MCF 10A (cell line): ENCODE results near the gene ANO1. TPM values are rescaled to one million over a fixed set of nuclear protein-coding genes. Genes with fewer than 3 reads are reported as not detected.
"Not testable (repeated sequence)": the region's sequence is repeated elsewhere in the genome, so short reads cannot be mapped to it uniquely, and the experiment has no call there.

Experiments used
- BruUV-seq: library from RNA; stranded (reverse); fragments of 400-500 nt; replicated peaks from 2 replicates; lab custom pipeline; 2021; lab: Mats Ljungman, UMichigan
- CTCF ChIA-PET: fragments of 300-600 bp; sonication (Branson Sonifier 250); formaldehyde crosslinking; extraction: SDS; loops from one replicate; lab custom pipeline; 2021; ENCODE audit warnings: antibody characterized with exemption, inconsistent platforms; lab: Yijun Ruan, JAX
- POLR2A ChIA-PET: fragments of 300-600, 350-650 bp; sonication (Branson Sonifier 250); formaldehyde crosslinking; extraction: SDS; loops from one replicate; lab custom pipeline; 2020; ENCODE audit warnings: antibody characterized with exemption, inconsistent platforms; lab: Yijun Ruan, JAX
- DNase-seq: peaks from one replicate; pipeline ENCODE4 v3.0.0-alpha.2; 2018; ENCODE audit not compliant: unreplicated experiment
- H3K27ac Mint-ChIP-seq: one replicate; pipeline ENCODE4 v1.8.0; 2022; ENCODE audit warnings: mild to moderate bottlenecking, low read depth, mixed read lengths; ENCODE audit not compliant: unreplicated experiment
- H3K27me3 Mint-ChIP-seq: one replicate; pipeline ENCODE4 v1.8.0; 2022; ENCODE audit warnings: mixed read lengths; ENCODE audit not compliant: insufficient read depth, unreplicated experiment
- H3K36me3 Mint-ChIP-seq: one replicate; pipeline ENCODE4 v1.8.0; 2022; ENCODE audit warnings: mild to moderate bottlenecking, moderate library complexity, mixed read lengths; ENCODE audit not compliant: insufficient read depth, unreplicated experiment
- H3K4me1 Mint-ChIP-seq: one replicate; pipeline ENCODE4 v1.8.0; 2022; ENCODE audit warnings: mixed read lengths; ENCODE audit not compliant: insufficient read depth, unreplicated experiment
- H3K4me3 Mint-ChIP-seq: one replicate; pipeline ENCODE4 v1.8.0; 2022; ENCODE audit warnings: mild to moderate bottlenecking, moderate library complexity, mixed read lengths; ENCODE audit not compliant: unreplicated experiment
- H3K9me3 Mint-ChIP-seq: one replicate; pipeline ENCODE4 v1.8.0; 2022; ENCODE audit warnings: mixed read lengths; ENCODE audit not compliant: unreplicated experiment
- CTCF ChIP-seq: fragments of 200-600 bp; IDR thresholded peaks from one replicate; pipeline ENCODE4 v1.8.0; 2022; ENCODE audit warnings: antibody characterized with exemption, mild to moderate bottlenecking; ENCODE audit not compliant: unreplicated experiment
- intact Hi-C: fragments of 100-400 bp; cut with micrococcal nuclease; formaldehyde crosslinking; loops from 2 replicates; pipeline ENCODE4 v1.14.1; 2022
- total RNA-seq: library from RNA; stranded (reverse); gene quantifications from 2 replicates; pipeline ENCODE4 v1.2.3, GENCODE V29; 2022

The ANO1 gene
- total RNA-seq, 1 experiment from 2014 or later = not detected

DNA sequence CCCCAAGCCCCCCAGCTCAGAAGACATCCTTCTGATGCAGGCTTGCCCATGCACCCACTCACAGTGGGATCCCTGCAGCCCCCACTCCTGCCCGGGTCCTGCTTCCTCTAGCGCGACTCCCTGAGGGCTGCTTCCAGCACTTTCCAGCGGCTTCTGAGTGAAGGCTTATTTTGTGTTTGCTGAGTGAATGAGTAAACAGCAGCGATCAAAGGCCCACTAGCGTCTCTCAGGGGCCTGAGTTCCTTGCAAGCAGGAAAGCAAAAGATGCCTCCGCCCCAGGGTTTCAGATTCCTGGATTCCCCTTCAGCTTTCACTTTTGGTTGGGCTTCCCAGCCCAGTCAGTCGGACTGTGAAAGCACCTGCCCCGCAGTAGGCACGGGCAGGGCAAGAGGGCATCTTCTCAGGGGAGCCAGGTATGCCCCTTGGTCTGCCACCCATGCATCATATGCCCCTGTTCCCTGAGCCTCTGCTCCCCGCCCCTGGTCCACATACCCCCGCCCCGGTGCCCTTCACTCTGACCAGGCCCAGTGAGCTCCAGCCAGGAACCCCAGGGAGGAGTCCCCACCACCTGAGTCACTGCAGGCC is 134.2 kb downstream of the ANO1 start:
- no peak for TF ChIP-seq CTCF
- intact Hi-C loops = no loop called here
- Mint-ChIP-seq H3K27ac (no peak overlapping the region), H3K9me3 (no peaks in the 10 kb centered on the region), H3K27me3 (no peaks in the 10 kb centered on the region), H3K4me1 (peaks cover 17% of the 10 kb centered on the region), H3K4me3 (no peak overlapping the region), H3K36me3 (peaks cover 36% of the 10 kb centered on the region)
- no peak for DNase-seq
- ChIA-PET CTCF (no interaction called here), POLR2A (no interaction called here)
- BruUV-seq = no TSS peak

DNA sequence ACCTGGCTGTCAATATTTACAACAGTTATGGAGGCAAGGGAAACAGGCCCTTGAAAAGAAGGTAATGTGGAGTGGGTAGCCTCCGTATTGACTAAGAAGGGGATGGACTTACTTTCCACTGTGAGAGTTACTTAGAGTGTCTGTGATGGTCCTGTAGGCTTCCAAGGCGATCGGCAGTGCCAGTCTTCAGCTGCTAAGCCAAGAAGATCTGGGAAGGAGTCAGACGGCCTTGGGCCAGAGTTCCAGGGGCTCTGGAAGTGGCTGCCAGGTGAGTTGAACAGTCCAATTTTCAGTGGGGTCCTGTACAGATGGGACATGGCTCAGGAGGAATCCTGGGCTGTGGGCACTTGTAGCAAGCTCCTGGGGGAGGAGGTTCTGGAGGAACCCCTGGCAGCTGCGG is 139.3 kb downstream of the ANO1 start:
- H3K4me1 Mint-ChIP-seq, intact Hi-C loops, H3K9me3 Mint-ChIP-seq, DNase-seq, H3K4me3 Mint-ChIP-seq, BruUV-seq, POLR2A ChIA-PET, H3K27me3 Mint-ChIP-seq, H3K27ac Mint-ChIP-seq, CTCF ChIA-PET, H3K36me3 Mint-ChIP-seq: not testable (repeated sequence)

DNA sequence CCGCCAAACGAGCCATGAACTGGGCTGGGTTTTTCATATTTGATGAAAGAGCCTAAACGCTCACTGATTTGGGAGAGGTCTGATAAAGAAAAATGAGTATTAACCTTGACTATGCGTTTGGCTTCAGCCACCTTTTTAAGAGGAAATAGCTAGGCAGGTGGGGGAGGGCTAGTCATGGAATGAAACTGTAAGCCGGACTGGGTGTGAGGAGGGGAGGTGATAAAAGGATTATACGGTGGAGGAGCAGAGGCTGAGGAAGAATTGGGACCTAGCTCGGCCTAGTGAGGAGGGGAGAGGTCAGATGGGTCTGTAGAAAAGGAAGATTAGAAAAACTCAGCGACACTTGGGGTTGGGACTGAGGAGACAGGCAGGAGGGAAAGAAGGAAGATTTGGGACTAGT is 140.0 kb downstream of the ANO1 start:
- intact Hi-C loops, H3K36me3 Mint-ChIP-seq, H3K9me3 Mint-ChIP-seq, H3K27me3 Mint-ChIP-seq, BruUV-seq, H3K27ac Mint-ChIP-seq, CTCF ChIA-PET, H3K4me3 Mint-ChIP-seq, DNase-seq, POLR2A ChIA-PET, H3K4me1 Mint-ChIP-seq: not testable (repeated sequence)

GRCh38 chr11:70220136-70220535 is 142.0 kb downstream of the ANO1 start:
- H3K4me1 Mint-ChIP-seq = peaks cover 5% of the 10 kb centered on the region
- H3K36me3 Mint-ChIP-seq = no peaks in the 10 kb centered on the region
- intact Hi-C loops = no loop called here
- H3K4me3 Mint-ChIP-seq = no peak overlapping the region
- H3K9me3 Mint-ChIP-seq = no peaks in the 10 kb centered on the region
- no TSS peak for BruUV-seq
- no peaks in the 10 kb centered on the region for H3K27me3 Mint-ChIP-seq
- POLR2A ChIA-PET = interaction anchor here (0.6 to 1.8 kb wide), 8 partner anchors 9 to 73 kb away, joined by 3 to 12 read pairs (median 4); partner anchors contain the start of genes FADD and PPFIA1
- H3K27ac Mint-ChIP-seq = no peak overlapping the region
- CTCF ChIA-PET = interaction anchor here (0.6 kb wide), 1 partner anchor 195 kb away, joined by 3 read pairs; no protein-coding TSS in a partner anchor
- peak; percentile 68 for DNase-seq
- TF ChIP-seq CTCF = no peak

GRCh38 chr11:70220920-70221319 is 142.8 kb downstream of the ANO1 start:
- CTCF ChIA-PET = no interaction called here

More at GRCh38 chr11:70220920-70221319, 142.8 kb downstream of the ANO1 start:
- Mint-ChIP-seq H3K9me3 (no peaks in the 10 kb centered on the region), H3K27me3 (no peaks in the 10 kb centered on the region), H3K36me3 (no peaks in the 10 kb centered on the region), H3K27ac (no peak overlapping the region), H3K4me3 (no peak overlapping the region), H3K4me1 (peaks cover 5% of the 10 kb centered on the region)
- intact Hi-C loops = no loop called here
- no peak for DNase-seq
- BruUV-seq = no TSS peak
- TF ChIP-seq CTCF = no peak
- POLR2A ChIA-PET = interaction anchor here (1.0 to 1.8 kb wide), 3 partner anchors 12 to 49 kb away, joined by 3 to 12 read pairs (median 6); partner anchors contain the start of gene PPFIA1
